ENCODE results near the gene ARHGEF5.

ARHGEF5 gene

GRCh38 chr7:144428431-144428830 lies 73.2 kb downstream of the ARHGEF5 start:
- peaks cover 19% of the 10 kb centered on the region for H3K9me3 Mint-ChIP-seq
- CTCF ChIA-PET, result interaction anchor here (1.0 kb wide), 1 partner anchor 9 kb away, joined by 3 read pairs; no protein-coding TSS in a partner anchor
- H3K27ac Mint-ChIP-seq, result no peak overlapping the region
- H3K4me1 Mint-ChIP-seq, result no peaks in the 10 kb centered on the region
- H3K36me3 Mint-ChIP-seq, result no peaks in the 10 kb centered on the region
- H3K4me3 Mint-ChIP-seq, result no peak overlapping the region
- DNase-seq, result no peak
- no peaks in the 10 kb centered on the region for H3K27me3 Mint-ChIP-seq

All from activated naive CD4-positive, alpha-beta T cell treated with anti-CD3 and anti-CD28 coated beads, Interleukin-2, amount 10 ng/mL, durations not matched to agents 7 days and 5 days (primary cell).